GM12865 (cell line): ENCODE measurements around the gene POLR3A.
A peak's percentile ranks its signal among the peaks of the same experiment; 100 is the strongest.

Source experiments
- DNase-seq: peaks from one replicate; pipeline ENCODE4 v3.0.0; 2010; ENCODE audit warnings: low read depth
- H3K4me3 ChIP-seq: 2 replicates; pipeline ENCODE4 v1.5.1; 2011; ENCODE audit warnings: mild to moderate bottlenecking, low read depth, low read length, control low read depth
- TF ChIP-seq, protein P1 (sequence below): IDR thresholded peaks from 2 replicates; pipeline ENCODE4 v1.5.1; 2011; ENCODE audit warnings: low read length, control low read depth, low read depth, inconsistent platforms; ENCODE audit not compliant: insufficient read depth; ENCODE audit errors: missing control alignments

POLR3A gene

DNA sequence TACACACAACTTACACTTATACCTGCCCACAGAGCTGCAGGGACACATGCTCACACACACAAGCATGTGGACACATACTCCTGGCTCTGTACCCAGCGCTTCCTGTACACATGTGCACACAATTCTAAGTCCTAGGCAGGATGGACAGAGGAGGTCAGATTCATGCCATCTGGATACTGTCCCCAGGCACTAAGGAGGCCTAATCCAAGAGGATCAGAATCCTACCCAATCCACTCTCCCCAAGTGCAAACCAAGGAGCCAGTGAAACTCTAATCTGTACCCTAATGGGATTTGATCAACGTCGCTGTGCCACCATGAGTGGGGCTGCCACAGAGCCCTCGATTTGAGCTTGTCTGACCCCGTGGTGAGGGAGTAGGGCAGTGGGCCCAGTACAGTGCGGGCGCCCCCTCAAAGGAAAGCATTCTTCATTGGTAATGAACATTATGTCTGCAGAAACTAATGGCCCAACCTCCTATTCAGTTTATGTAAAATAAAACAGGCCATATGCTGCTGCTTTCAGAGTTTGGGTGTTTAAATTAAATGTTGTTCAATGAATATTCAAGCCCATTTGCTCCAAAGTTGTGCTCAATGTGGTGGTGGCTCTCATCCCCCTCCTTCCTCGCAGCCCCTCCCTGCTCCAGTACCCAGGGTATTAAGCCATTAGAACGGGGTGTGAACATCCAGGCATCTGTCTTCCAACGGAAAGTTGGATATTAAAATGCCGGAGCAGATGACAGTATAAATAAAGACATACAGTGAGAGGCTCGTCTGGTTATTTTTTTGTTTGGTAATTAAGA, 30.8 kb upstream of the POLR3A start:
- DNase-seq: no peak
- TF ChIP-seq, protein P1, sequence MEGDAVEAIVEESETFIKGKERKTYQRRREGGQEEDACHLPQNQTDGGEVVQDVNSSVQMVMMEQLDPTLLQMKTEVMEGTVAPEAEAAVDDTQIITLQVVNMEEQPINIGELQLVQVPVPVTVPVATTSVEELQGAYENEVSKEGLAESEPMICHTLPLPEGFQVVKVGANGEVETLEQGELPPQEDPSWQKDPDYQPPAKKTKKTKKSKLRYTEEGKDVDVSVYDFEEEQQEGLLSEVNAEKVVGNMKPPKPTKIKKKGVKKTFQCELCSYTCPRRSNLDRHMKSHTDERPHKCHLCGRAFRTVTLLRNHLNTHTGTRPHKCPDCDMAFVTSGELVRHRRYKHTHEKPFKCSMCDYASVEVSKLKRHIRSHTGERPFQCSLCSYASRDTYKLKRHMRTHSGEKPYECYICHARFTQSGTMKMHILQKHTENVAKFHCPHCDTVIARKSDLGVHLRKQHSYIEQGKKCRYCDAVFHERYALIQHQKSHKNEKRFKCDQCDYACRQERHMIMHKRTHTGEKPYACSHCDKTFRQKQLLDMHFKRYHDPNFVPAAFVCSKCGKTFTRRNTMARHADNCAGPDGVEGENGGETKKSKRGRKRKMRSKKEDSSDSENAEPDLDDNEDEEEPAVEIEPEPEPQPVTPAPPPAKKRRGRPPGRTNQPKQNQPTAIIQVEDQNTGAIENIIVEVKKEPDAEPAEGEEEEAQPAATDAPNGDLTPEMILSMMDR: no peak
- no peak overlapping the region for H3K4me3 ChIP-seq

DNA sequence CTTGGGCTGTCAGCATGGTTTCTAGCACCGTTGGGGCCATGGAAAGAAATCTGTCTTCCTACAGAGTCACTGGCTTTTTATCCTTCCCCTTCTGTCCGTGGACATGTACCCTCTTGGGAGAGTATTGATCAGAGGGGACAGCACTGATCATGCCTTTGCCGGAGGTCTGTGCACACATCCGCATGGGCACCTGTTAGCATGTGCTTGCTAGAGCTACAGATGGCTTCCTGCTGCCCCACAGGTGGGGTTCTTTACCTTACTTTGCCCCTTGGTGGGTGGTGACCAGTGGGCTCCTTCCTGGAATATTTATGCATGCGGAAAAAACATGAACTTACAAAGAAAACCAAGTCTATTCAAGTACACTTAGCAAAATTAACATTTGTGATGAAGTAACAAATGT, 29.2 kb upstream of the POLR3A start:
- no peak for DNase-seq
- no peak overlapping the region for H3K4me3 ChIP-seq
- TF ChIP-seq, protein P1: no peak

DNA sequence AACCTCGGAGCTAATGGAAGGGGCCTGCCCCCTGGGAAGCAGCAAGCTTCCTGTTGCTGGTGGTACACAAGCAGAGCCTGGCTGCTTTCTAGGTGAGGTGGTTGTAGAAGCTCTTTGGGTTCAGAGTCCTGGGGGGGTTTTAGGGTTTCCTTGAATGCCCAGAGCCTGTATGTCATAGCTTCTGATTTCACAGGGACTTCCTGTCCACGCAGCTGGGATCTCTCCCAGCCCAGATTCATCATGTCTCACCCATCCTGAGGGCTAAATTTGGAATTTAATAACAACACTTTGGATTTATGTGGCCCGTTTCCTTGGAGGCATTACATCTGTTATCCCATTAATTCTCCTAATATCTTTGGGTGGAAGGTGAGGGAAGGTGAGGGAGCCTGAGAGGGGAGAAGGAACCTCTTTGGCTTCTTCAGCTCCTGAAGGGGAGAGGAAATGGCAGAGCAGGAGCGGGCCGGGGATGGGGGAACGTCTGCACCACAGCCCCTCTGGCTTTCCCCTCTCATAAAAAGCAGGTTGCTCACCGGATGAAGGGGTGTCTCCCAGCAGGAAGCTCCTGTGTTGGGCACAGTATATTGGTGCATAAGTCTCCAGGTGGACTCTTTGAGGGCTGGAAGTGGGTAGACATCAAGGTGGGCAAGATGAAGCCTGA, 24.0 kb upstream of the POLR3A start:
- no peak overlapping the region for H3K4me3 ChIP-seq
- no peak for DNase-seq
- TF ChIP-seq, protein P1: no peak

DNA sequence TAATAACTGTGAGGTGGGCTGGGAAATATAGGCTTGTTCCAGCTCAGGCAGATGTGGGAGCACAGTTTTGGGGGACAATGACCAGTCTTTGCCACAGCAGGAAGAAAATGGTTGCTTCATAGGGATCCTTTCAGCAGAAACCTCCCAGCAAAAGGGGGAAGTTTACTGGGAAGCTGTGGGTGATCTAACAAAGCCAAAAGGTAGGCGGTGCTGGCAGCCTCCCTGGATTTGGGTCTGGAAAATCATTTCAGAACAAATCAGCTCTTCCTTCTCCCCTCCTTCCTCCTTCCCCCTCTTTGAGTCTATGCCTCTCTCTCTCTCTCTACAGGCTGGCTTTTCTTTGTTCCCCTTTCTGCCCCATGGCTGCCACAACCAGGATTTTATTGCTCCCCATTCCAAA, 20.5 kb upstream of the POLR3A start:
- DNase-seq: no peak
- H3K4me3 ChIP-seq: no peak overlapping the region
- TF ChIP-seq, protein P1: no peak

DNA sequence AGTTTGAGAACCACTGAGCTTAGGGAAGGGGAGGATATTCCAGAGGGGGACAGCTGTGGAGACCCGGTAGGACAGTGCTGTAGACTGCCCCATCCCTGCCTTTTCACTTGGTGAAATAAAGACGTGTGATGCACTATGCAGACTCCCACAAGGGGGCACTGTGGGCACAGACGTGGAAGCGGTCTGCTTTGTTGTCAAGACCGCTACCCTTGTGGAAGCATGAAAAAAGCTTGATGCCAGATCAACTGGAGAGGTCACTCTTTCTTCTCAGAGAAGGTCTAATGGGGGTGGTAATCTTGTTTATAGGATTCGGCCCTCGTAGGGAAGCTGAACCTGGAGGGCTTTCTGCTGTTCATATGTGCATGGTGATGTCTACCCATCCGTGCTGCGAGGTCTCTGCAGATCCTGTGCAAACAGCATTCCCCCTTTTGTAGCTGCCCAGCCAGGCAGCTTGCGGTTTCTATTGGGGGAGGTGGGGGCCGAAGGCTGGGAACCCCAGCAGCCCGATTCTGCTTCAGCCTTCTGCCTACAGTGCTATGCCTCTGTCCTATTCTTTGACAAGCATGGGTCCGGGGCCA, 18.1 kb upstream of the POLR3A start:
- DNase-seq: peak; percentile 86

DNA sequence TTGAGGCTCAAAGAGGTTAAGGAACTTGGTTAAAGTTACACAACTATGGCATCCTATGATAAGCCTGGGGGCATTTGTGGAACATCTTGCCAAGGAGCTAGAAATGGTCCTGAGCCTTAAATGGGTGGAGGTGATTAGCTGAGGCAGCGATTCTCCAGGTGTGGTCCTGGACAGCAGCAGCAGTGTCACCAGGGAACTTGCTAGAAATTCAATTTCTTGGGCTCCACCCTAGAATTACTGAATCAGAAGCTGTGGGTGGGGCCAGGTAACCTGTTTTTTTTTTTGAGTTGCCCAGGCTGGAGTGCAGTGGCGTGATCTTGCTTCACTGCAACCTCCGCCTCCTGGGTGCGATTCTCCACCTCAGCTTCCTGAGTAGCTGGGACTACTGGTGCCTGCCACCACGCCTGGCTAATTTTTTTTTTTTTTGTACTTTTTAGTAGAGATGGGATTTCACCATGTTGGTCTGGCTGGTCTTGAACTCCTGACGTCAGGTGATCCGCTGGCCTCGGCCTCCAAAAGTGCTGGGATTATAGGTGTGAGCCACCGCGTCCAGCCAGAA, 17.5 kb upstream of the POLR3A start:
- TF ChIP-seq, protein P1: no peak
- no peak for DNase-seq
- no peak overlapping the region for H3K4me3 ChIP-seq

More for the DNA sequence above, 18.1 kb upstream of the POLR3A start:
- no peak overlapping the region for H3K4me3 ChIP-seq
- TF ChIP-seq, protein P1: peak; percentile 93
